WTC11 (cell line): ENCODE measurements around the gene MET.

Source experiments
- ATF1 ChIP-seq: sonication (generic); formaldehyde crosslinking; IDR thresholded peaks from 2 replicates; pipeline ENCODE4 v1.8.1; 2023; ENCODE audit warnings: mild to moderate bottlenecking, moderate library complexity, missing genetic modification reagents
- IRF2 ChIP-seq: sonication (generic); formaldehyde crosslinking; IDR thresholded peaks from 2 replicates; pipeline ENCODE4 v1.8.0; 2022; ENCODE audit warnings: low read depth, missing genetic modification reagents, borderline replicate concordance
- RELA ChIP-seq: sonication (generic); formaldehyde crosslinking; IDR thresholded peaks from 2 replicates; pipeline ENCODE4 v1.8.1; 2022; ENCODE audit warnings: missing genetic modification reagents, mild to moderate bottlenecking, borderline replicate concordance
- TF ChIP-seq, protein P1 (sequence below): sonication (generic); formaldehyde crosslinking; IDR thresholded peaks from 2 replicates; pipeline ENCODE4 v1.8.1; 2022; ENCODE audit warnings: low read depth, missing genetic modification reagents, borderline replicate concordance
- TF ChIP-seq, protein P2 (sequence below): fragments of 200-600 bp; IDR thresholded peaks from 2 replicates; pipeline ENCODE4 v1.8.0; 2022; ENCODE audit warnings: antibody characterized with exemption
- TF ChIP-seq, protein P3 (sequence below): sonication (generic); formaldehyde crosslinking; IDR thresholded peaks from 2 replicates; pipeline ENCODE4 v1.8.1; 2023; ENCODE audit warnings: mild to moderate bottlenecking, missing genetic modification reagents, moderate library complexity
- TF ChIP-seq, protein P4 (sequence below): sonication (generic); formaldehyde crosslinking; IDR thresholded peaks from 2 replicates; pipeline ENCODE4 v1.8.1; 2023; ENCODE audit warnings: mild to moderate bottlenecking, missing genetic modification reagents
- TF ChIP-seq, protein P5 (sequence below): sonication (generic); formaldehyde crosslinking; IDR thresholded peaks from 2 replicates; pipeline ENCODE4 v1.8.0; 2022; ENCODE audit warnings: mild to moderate bottlenecking, missing genetic modification reagents

DNA sequence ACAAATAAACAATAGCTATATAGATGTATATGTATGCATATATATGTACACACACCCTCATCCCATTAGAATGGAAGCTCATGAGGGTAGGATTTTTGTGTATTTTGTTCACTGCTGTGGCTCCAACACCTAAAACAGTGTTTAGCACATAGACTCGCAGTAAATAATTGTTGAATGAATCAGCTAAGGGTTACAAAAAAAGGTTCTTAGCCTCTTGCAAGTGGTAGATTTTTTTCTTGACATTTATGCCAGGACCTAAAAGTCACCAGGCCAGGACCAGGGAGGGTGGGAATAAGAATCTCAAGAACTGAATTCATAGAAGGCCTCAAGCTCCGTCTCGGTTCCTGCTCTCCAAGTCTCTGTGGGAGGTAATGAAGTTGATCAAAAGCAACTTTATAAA is 107.9 kb downstream of the MET start:
- TF ChIP-seq, protein P1, sequence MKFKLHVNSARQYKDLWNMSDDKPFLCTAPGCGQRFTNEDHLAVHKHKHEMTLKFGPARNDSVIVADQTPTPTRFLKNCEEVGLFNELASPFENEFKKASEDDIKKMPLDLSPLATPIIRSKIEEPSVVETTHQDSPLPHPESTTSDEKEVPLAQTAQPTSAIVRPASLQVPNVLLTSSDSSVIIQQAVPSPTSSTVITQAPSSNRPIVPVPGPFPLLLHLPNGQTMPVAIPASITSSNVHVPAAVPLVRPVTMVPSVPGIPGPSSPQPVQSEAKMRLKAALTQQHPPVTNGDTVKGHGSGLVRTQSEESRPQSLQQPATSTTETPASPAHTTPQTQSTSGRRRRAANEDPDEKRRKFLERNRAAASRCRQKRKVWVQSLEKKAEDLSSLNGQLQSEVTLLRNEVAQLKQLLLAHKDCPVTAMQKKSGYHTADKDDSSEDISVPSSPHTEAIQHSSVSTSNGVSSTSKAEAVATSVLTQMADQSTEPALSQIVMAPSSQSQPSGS = no peak
- TF ChIP-seq, protein P2, sequence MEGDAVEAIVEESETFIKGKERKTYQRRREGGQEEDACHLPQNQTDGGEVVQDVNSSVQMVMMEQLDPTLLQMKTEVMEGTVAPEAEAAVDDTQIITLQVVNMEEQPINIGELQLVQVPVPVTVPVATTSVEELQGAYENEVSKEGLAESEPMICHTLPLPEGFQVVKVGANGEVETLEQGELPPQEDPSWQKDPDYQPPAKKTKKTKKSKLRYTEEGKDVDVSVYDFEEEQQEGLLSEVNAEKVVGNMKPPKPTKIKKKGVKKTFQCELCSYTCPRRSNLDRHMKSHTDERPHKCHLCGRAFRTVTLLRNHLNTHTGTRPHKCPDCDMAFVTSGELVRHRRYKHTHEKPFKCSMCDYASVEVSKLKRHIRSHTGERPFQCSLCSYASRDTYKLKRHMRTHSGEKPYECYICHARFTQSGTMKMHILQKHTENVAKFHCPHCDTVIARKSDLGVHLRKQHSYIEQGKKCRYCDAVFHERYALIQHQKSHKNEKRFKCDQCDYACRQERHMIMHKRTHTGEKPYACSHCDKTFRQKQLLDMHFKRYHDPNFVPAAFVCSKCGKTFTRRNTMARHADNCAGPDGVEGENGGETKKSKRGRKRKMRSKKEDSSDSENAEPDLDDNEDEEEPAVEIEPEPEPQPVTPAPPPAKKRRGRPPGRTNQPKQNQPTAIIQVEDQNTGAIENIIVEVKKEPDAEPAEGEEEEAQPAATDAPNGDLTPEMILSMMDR = no peak
- TF ChIP-seq, protein P3, sequence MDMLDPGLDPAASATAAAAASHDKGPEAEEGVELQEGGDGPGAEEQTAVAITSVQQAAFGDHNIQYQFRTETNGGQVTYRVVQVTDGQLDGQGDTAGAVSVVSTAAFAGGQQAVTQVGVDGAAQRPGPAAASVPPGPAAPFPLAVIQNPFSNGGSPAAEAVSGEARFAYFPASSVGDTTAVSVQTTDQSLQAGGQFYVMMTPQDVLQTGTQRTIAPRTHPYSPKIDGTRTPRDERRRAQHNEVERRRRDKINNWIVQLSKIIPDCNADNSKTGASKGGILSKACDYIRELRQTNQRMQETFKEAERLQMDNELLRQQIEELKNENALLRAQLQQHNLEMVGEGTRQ (CRISPR knock-in tag) = no peak
- TF ChIP-seq, protein P4, sequence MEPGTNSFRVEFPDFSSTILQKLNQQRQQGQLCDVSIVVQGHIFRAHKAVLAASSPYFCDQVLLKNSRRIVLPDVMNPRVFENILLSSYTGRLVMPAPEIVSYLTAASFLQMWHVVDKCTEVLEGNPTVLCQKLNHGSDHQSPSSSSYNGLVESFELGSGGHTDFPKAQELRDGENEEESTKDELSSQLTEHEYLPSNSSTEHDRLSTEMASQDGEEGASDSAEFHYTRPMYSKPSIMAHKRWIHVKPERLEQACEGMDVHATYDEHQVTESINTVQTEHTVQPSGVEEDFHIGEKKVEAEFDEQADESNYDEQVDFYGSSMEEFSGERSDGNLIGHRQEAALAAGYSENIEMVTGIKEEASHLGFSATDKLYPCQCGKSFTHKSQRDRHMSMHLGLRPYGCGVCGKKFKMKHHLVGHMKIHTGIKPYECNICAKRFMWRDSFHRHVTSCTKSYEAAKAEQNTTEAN (CRISPR knock-in tag) = no peak
- TF ChIP-seq ATF1 = no peak
- no peak for TF ChIP-seq IRF2
- no peak for TF ChIP-seq RELA
- TF ChIP-seq, protein P5, sequence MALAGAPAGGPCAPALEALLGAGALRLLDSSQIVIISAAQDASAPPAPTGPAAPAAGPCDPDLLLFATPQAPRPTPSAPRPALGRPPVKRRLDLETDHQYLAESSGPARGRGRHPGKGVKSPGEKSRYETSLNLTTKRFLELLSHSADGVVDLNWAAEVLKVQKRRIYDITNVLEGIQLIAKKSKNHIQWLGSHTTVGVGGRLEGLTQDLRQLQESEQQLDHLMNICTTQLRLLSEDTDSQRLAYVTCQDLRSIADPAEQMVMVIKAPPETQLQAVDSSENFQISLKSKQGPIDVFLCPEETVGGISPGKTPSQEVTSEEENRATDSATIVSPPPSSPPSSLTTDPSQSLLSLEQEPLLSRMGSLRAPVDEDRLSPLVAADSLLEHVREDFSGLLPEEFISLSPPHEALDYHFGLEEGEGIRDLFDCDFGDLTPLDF (CRISPR knock-in tag) = no peak
